Stimulated activated naive CD8-positive, alpha-beta T cell treated with anti-CD3 and anti-CD28 coated beads, Interleukin-15, Interleukin-2, amounts not matched to agents 100 U/mL and 50 U/mL, for 24 hours (primary cell): Measurements from ENCODE around the gene THAP7.

Source experiments
- ATAC-seq: fragments of 150-1000 bp; cut with Tn5 transposase; one replicate; pipeline ENCODE4 v1.10.0; 2021
- DNase-seq: peaks from one replicate; pipeline ENCODE4 v3.0.0; 2021

THAP7 gene

GRCh38 chr22:20993304-20994127, 8.4 kb downstream of the THAP7 start:
- ATAC-seq (no peak), DNase-seq (no peak)

- DNase-seq (no peak), ATAC-seq (no peak)
Measured at GRCh38 chr22:20992456-20993303, 9.2 kb downstream of the THAP7 start.

- no peak for ATAC-seq
- no peak for DNase-seq
Measured at GRCh38 chr22:20992056-20992442, 9.9 kb downstream of the THAP7 start.

GRCh38 chr22:20991252-20992055, 10.5 kb downstream of the THAP7 start:
- ATAC-seq: no peak
- no peak for DNase-seq

GRCh38 chr22:20990184-20991180, 11.4 kb downstream of the THAP7 start:
- DNase-seq (no peak), ATAC-seq (no peak)

- ATAC-seq (no peak), DNase-seq (no peak)
Measured at GRCh38 chr22:20989323-20990138, 12.4 kb downstream of the THAP7 start.

- ATAC-seq (no peak), DNase-seq (no peak)
Measured at GRCh38 chr22:20988573-20989322, 13.2 kb downstream of the THAP7 start.

- DNase-seq (no peak), ATAC-seq (no peak)
Measured at GRCh38 chr22:20987375-20987774, 14.5 kb downstream of the THAP7 start.

GRCh38 chr22:20986365-20986764, 15.6 kb downstream of the THAP7 start:
- ATAC-seq (no peak), DNase-seq (no peak)

GRCh38 chr22:20985720-20986119, 16.2 kb downstream of the THAP7 start:
- ATAC-seq: no peak
- DNase-seq: no peak

GRCh38 chr22:20983081-20983771, 18.7 kb downstream of the THAP7 start:
- DNase-seq: no peak
- no peak for ATAC-seq

- DNase-seq (no peak), ATAC-seq (no peak)
Measured at GRCh38 chr22:20982563-20982882, 19.4 kb downstream of the THAP7 start.

- DNase-seq (peak; percentile 80), ATAC-seq (peak; percentile 78)
Measured at GRCh38 chr22:20981787-20982562, 19.9 kb downstream of the THAP7 start, which contains the start of gene LZTR1. Gene LZTR1 (plus strand): TSS chr22:20982297. CDS start chr22:20982372, 75 bp downstream.

- no peak for ATAC-seq
Measured at GRCh38 chr22:20980938-20981722, 20.8 kb downstream of the THAP7 start.

GRCh38 chr22:20980523-20980922, 21.4 kb downstream of the THAP7 start:
- DNase-seq (no peak), ATAC-seq (no peak)

More at GRCh38 chr22:20980938-20981722, 20.8 kb downstream of the THAP7 start:
- no peak for DNase-seq

- ATAC-seq (no peak), DNase-seq (no peak)
Measured at GRCh38 chr22:20979940-20980453, 21.9 kb downstream of the THAP7 start.

GRCh38 chr22:20979243-20979809, 22.6 kb downstream of the THAP7 start:
- ATAC-seq (peak; percentile 72), DNase-seq (peak; percentile 73)
